Subcutaneous adipose tissue (tissue), 4 donors: ENCODE results near the gene PYURF. TPM values are rescaled to one million over a fixed set of nuclear protein-coding genes. Genes with fewer than 3 reads are reported as not detected.

Experiments
- total RNA-seq, 4 donors: library from RNA; depleted of rRNA; stranded (reverse); fragments of >200 nt; gene quantifications; one replicate each; pipeline ENCODE4 v1.1.0, GENCODE V29; 2016
- TF ChIP-seq, protein P1 (sequence below): fragments of 450-650 bp; IDR thresholded peaks from one replicate; pipeline ENCODE4 v1.5.1; 2016; ENCODE audit warnings: low read depth, mild to moderate bottlenecking, control low read depth, antibody characterized with exemption, moderate library complexity

Gene PYURF
- total RNA-seq, 4 donors from 2014 or later: 103 to 142 (median 117) TPM

DNA sequence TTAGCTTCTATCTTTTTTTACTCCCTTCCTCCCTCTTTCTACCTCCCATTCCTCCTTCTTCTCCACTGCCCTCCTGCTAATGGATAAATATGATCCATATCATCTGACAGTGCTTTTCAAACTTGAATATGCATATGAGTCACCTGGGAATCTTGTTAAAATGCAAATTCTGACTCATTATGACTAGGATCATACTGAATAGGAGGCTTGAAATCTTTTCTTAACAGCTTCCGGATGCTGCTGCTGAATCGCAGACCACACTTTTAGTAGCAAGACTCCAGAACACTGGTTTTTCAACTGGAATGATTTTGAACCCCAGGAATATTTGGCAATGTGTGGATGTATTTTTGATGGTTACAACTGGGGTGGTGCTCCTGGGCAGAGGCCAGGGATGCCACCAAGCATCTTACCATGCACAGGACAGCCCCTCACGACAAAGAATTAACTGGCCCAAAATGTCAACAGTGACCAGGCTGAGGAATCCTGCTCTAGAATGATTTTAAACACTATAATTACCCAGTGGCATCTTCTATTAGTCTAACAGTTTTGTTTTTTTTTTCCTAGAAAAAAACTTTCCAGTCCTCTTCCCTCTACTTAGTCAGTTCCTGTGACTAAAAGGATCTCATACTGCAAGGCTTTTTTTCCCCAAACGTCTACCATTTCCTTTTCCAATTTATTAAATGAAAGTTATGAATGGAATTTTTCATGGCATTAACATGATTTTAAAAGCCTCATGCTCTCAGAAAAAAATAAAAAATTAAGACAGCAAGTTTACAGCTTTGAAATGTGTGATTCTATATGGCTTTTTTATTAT, 10.6 kb upstream of the PYURF start:
- TF ChIP-seq, protein P1, sequence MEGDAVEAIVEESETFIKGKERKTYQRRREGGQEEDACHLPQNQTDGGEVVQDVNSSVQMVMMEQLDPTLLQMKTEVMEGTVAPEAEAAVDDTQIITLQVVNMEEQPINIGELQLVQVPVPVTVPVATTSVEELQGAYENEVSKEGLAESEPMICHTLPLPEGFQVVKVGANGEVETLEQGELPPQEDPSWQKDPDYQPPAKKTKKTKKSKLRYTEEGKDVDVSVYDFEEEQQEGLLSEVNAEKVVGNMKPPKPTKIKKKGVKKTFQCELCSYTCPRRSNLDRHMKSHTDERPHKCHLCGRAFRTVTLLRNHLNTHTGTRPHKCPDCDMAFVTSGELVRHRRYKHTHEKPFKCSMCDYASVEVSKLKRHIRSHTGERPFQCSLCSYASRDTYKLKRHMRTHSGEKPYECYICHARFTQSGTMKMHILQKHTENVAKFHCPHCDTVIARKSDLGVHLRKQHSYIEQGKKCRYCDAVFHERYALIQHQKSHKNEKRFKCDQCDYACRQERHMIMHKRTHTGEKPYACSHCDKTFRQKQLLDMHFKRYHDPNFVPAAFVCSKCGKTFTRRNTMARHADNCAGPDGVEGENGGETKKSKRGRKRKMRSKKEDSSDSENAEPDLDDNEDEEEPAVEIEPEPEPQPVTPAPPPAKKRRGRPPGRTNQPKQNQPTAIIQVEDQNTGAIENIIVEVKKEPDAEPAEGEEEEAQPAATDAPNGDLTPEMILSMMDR: no peak

DNA sequence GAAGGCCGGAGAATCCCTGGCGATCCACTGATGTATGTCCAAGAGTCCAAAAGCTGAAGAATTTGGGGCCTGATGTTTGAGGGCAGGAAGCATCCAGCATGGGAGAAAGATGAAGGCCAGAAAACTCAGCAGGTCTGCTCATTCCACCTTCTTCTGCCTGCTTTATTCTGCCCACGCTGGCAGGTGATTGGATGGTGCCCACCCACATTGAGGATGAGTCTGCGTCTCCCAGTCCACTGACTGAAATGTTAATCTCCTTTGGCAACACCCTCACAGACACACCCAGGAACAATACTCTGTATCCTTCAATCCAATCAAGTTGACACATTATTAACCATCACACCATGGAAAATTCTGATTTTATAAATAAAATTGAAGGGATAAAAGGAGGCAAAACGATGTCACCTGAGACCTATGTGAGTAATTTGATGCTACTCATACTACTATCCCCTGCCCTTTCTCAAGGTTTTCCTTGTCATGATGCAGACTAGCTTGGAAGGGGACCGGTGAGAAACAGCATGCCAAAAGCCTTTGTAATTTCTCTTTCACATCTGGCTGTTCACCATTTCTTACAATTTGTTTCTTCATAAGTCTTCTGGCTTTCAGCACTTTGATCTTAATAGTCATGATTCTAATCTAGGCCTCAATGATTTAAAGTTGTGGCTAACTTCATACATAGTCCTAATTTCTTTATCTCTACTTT, 9.7 kb upstream of the PYURF start:
- TF ChIP-seq, protein P1: no peak

DNA sequence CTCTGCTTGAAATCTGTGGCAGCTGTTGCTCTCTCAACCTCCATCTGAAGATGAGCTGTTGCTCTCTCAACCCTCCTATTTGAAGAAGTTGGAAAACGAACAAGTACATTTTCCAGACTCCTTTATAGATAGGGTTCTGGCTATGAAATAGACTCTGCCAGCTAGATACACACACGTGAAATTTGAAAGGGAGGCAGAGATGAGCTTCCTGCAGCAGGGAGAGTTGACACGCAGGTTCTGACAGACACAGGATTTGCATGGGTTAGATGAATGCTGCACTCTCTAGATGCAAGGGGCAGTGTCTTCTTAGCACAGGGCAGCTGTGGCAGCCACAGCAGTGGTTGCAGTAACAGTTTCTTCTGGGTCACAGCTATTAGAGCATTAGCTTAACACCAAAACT, 8.0 kb upstream of the PYURF start:
- TF ChIP-seq, protein P1: no peak

DNA sequence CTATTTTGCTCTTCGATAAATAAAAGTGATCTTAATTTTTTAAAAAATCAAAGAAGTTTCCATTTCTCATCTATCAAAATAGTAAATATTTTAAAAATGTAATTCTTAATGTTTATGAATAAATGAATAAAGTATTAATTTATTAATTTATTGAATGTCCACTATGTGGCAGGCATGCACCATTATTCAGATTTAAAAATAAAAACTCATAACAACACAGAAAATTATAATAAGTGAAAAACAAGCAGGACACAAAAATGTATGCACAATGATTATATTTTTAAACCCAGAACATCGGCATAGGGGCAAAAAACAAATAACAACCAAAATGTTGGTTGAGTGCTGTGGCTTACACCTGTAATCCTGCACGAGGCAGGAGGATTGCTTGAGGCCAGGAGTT, 5.3 kb upstream of the PYURF start:
- TF ChIP-seq, protein P1: no peak

DNA sequence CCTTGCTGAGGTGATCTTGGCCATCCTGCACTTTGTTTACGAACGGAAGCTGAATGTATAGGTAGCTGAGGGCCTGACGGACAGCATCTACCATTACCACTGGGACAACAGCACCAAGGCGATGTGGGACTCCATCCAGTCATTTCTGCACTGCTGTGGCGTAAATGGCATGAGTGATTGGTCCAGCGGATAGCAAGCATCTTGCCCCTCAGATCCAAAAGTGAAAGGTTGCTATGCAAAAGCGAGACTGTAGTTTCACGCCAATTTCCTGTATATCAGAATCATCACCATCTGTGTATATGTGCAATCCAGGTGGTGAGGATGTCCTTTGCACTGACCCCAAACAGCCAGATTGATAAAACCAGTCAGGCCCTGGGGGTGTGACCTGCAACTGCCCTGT, 4.2 kb upstream of the PYURF start:
- TF ChIP-seq, protein P1: no peak

DNA sequence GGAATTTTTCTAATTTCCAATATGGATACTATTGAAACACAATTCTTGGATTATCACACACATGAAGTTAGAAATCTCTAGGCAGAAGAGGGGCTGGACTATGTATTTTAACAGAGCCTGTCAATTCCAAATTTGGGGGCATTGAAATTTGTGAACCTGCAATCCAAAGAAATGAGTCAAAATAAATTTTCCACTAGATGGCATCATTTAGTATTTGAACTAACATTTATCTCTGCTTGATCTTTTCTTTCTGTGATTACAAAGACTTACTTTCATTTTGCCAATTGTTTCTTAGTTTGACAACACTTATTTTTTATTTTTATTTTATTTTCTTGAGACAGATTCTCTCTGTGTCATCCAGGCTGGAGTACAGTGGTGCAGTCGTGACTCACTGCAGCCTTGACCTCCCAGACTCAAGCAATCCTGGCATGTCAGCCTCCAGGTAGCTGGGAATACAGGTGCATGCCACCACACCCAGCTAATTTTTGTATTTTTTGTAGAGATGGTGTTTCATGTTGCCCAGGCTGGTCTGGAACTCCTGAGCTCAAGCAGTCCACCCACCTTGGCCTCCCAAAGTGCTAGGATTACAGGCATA, 2.7 kb upstream of the PYURF start:
- TF ChIP-seq, protein P1: no peak

DNA sequence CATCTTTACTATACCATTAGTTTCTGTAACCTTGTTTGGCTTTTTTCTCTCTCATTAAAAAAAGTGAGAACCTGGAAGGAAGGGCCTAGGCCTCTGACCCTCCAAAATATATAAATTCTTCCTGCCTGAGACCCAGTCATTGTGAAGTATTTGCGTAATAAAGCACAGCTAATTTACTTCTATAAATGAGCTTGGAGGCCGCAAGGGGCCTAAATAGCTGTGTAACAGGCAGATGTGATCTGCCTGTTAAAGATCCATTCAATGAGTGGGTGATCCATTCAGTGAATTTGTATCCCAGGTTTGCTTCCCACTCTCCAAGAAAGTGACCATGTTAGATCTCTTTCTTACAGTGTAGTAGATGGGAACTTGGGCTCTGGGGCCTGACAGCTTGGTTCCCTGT, 595 bp upstream of the PYURF start:
- TF ChIP-seq, protein P1: no peak
